HEK293 (cell line): Measurements from ENCODE around the gene DLX6.

Experiments used
- CTCF ChIP-seq: fragments of 450-650 bp; formaldehyde crosslinking; IDR thresholded peaks from 2 replicates; pipeline ENCODE4 v1.5.1; 2016; ENCODE audit warnings: missing biosample characterization, missing genetic modification characterization
- EGR2 ChIP-seq: fragments of 450-650 bp; formaldehyde crosslinking; IDR thresholded peaks from 2 replicates; pipeline ENCODE4 v1.5.1; 2016; ENCODE audit warnings: low read depth, missing biosample characterization, missing genetic modification characterization
- KLF16 ChIP-seq: fragments of 450-650 bp; formaldehyde crosslinking; IDR thresholded peaks from 2 replicates; pipeline ENCODE4 v1.5.1; 2017; ENCODE audit warnings: missing biosample characterization, missing genetic modification characterization
- KLF7 ChIP-seq: fragments of 450-650 bp; formaldehyde crosslinking; IDR thresholded peaks from 2 replicates; pipeline ENCODE4 v1.5.1; 2016; ENCODE audit warnings: missing biosample characterization, missing genetic modification characterization, borderline replicate concordance
- OVOL3 ChIP-seq: fragments of 450-650 bp; formaldehyde crosslinking; IDR thresholded peaks from 2 replicates; pipeline ENCODE4 v1.5.1; 2016; ENCODE audit warnings: missing biosample characterization, missing genetic modification characterization
- SETDB1 ChIP-seq: IDR thresholded peaks from one replicate; pipeline ENCODE4 v1.6.1; 2017; ENCODE audit warnings: mild to moderate bottlenecking, low read length, moderate library complexity, mixed read lengths; ENCODE audit not compliant: insufficient read length
- ZBTB20 ChIP-seq: fragments of 450-650 bp; formaldehyde crosslinking; IDR thresholded peaks from 2 replicates; pipeline ENCODE4 v1.5.1; 2016; ENCODE audit warnings: missing biosample characterization, missing genetic modification characterization
- ZNF114 ChIP-seq: fragments of 450-650 bp; formaldehyde crosslinking; IDR thresholded peaks from 2 replicates; pipeline ENCODE4 v1.5.0; 2017; ENCODE audit warnings: missing biosample characterization, missing genetic modification characterization
- ZNF121 ChIP-seq: fragments of 450-650 bp; formaldehyde crosslinking; IDR thresholded peaks from 2 replicates; pipeline ENCODE4 v1.5.1; 2016; ENCODE audit warnings: missing biosample characterization, missing genetic modification characterization
- ZNF140 ChIP-seq: fragments of 450-650 bp; formaldehyde crosslinking; IDR thresholded peaks from 2 replicates; pipeline ENCODE4 v1.5.1; 2016; ENCODE audit warnings: missing biosample characterization, missing genetic modification characterization
- ZNF174 ChIP-seq: fragments of 450-650 bp; formaldehyde crosslinking; IDR thresholded peaks from 2 replicates; pipeline ENCODE4 v1.5.0; 2017; ENCODE audit warnings: missing biosample characterization, mild to moderate bottlenecking, missing genetic modification characterization
- ZNF184 ChIP-seq: fragments of 450-650 bp; IDR thresholded peaks from 2 replicates; pipeline ENCODE4 v1.5.1; 2018; ENCODE audit warnings: missing biosample characterization, mild to moderate bottlenecking, missing genetic modification characterization
- ZNF202 ChIP-seq: fragments of 450-650 bp; formaldehyde crosslinking; IDR thresholded peaks from 2 replicates; pipeline ENCODE4 v1.5.1; 2016; ENCODE audit warnings: missing biosample characterization, missing genetic modification characterization, borderline replicate concordance
- ZNF24 ChIP-seq: fragments of 450-650 bp; formaldehyde crosslinking; IDR thresholded peaks from 2 replicates; pipeline ENCODE4 v1.5.1; 2016; ENCODE audit warnings: missing biosample characterization, missing genetic modification characterization
- ZNF292 ChIP-seq: fragments of 450-650 bp; formaldehyde crosslinking; IDR thresholded peaks from 2 replicates; pipeline ENCODE4 v1.5.1; 2016; ENCODE audit warnings: low read depth, missing biosample characterization, missing genetic modification characterization, borderline replicate concordance
- ZNF302 ChIP-seq: fragments of 450-650 bp; formaldehyde crosslinking; IDR thresholded peaks from 2 replicates; pipeline ENCODE4 v1.5.1; 2016; ENCODE audit warnings: missing biosample characterization, missing genetic modification characterization, low read depth
- ZNF514 ChIP-seq: fragments of 450-650 bp; formaldehyde crosslinking; IDR thresholded peaks from 2 replicates; pipeline ENCODE4 v1.5.1; 2016; ENCODE audit warnings: missing biosample characterization, missing genetic modification characterization
- ZNF548 ChIP-seq: fragments of 450-650 bp; formaldehyde crosslinking; IDR thresholded peaks from 2 replicates; pipeline ENCODE4 v1.5.1; 2016; ENCODE audit warnings: missing biosample characterization, missing genetic modification characterization
- ZNF560 ChIP-seq: fragments of 450-650 bp; formaldehyde crosslinking; IDR thresholded peaks from 2 replicates; pipeline ENCODE4 v1.5.1; 2017; ENCODE audit warnings: missing biosample characterization, missing genetic modification characterization, borderline replicate concordance
- ZNF571 ChIP-seq: fragments of 450-650 bp; formaldehyde crosslinking; IDR thresholded peaks from 2 replicates; pipeline ENCODE4 v1.5.0; 2017; ENCODE audit warnings: missing biosample characterization, missing genetic modification characterization
- ZNF658 ChIP-seq: fragments of 450-650 bp; formaldehyde crosslinking; IDR thresholded peaks from 2 replicates; pipeline ENCODE4; 2016; ENCODE audit warnings: missing biosample characterization, missing genetic modification characterization
- ZNF670 ChIP-seq: fragments of 450-650 bp; formaldehyde crosslinking; IDR thresholded peaks from 2 replicates; pipeline ENCODE4 v1.5.1; 2016; ENCODE audit warnings: missing biosample characterization, missing genetic modification characterization, low read depth
- ZNF707 ChIP-seq: fragments of 450-650 bp; formaldehyde crosslinking; IDR thresholded peaks from 2 replicates; pipeline ENCODE4 v1.5.1; 2016; ENCODE audit warnings: missing biosample characterization, missing genetic modification characterization
- ZNF76 ChIP-seq: fragments of 450-650 bp; formaldehyde crosslinking; IDR thresholded peaks from 2 replicates; pipeline ENCODE4; 2016; ENCODE audit warnings: low read depth, missing biosample characterization, missing genetic modification characterization, borderline replicate concordance
- ZNF776 ChIP-seq: fragments of 450-650 bp; formaldehyde crosslinking; IDR thresholded peaks from 2 replicates; pipeline ENCODE4 v1.5.0; 2017; ENCODE audit warnings: missing biosample characterization, missing genetic modification characterization, borderline replicate concordance
- ZSCAN30 ChIP-seq: fragments of 450-650 bp; IDR thresholded peaks from 2 replicates; pipeline ENCODE4 v1.5.1; 2018; ENCODE audit warnings: missing biosample characterization, mild to moderate bottlenecking, missing genetic modification characterization, moderate library complexity
- ZXDB ChIP-seq: fragments of 450-650 bp; formaldehyde crosslinking; IDR thresholded peaks from 2 replicates; pipeline ENCODE4 v1.5.1; 2016; ENCODE audit warnings: missing biosample characterization, missing genetic modification characterization
- TF ChIP-seq, protein P1 (sequence below): fragments of 450-650 bp; formaldehyde crosslinking; IDR thresholded peaks from 2 replicates; pipeline ENCODE4 v1.5.1; 2016; ENCODE audit warnings: missing biosample characterization, missing genetic modification characterization, borderline replicate concordance
- TF ChIP-seq, protein P2 (sequence below): fragments of 450-650 bp; formaldehyde crosslinking; IDR thresholded peaks from 2 replicates; pipeline ENCODE4 v1.5.1; 2016; ENCODE audit warnings: missing biosample characterization, missing genetic modification characterization
- TF ChIP-seq, protein P3 (sequence below): fragments of 450-650 bp; formaldehyde crosslinking; IDR thresholded peaks from 2 replicates; pipeline ENCODE4 v1.5.1; 2016; ENCODE audit warnings: missing biosample characterization, missing genetic modification characterization
- TF ChIP-seq, protein P4 (sequence below): fragments of 450-650 bp; formaldehyde crosslinking; IDR thresholded peaks from 2 replicates; pipeline ENCODE4 v1.5.1; 2016; ENCODE audit warnings: missing biosample characterization, missing genetic modification characterization
- TF ChIP-seq, protein P5 (sequence below): fragments of 450-650 bp; IDR thresholded peaks from 2 replicates; pipeline ENCODE4 v1.5.1; 2018; ENCODE audit warnings: missing biosample characterization, missing genetic modification characterization

DLX6 gene

GRCh38 chr7:97027427-97028234 lies 22.3 kb downstream of the DLX6 start (continued):
- TF ChIP-seq ZNF560 (tag by site-specific recombination), result no peak
- no peak for TF ChIP-seq OVOL3 (tag by site-specific recombination)
- no peak for TF ChIP-seq SETDB1
- TF ChIP-seq ZNF202 (tag by site-specific recombination), result no peak
- TF ChIP-seq ZNF114, result no peak
- TF ChIP-seq, protein P1, sequence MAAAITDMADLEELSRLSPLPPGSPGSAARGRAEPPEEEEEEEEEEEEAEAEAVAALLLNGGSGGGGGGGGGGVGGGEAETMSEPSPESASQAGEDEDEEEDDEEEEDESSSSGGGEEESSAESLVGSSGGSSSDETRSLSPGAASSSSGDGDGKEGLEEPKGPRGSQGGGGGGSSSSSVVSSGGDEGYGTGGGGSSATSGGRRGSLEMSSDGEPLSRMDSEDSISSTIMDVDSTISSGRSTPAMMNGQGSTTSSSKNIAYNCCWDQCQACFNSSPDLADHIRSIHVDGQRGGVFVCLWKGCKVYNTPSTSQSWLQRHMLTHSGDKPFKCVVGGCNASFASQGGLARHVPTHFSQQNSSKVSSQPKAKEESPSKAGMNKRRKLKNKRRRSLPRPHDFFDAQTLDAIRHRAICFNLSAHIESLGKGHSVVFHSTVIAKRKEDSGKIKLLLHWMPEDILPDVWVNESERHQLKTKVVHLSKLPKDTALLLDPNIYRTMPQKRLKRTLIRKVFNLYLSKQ, result no peak
- TF ChIP-seq, protein P2, sequence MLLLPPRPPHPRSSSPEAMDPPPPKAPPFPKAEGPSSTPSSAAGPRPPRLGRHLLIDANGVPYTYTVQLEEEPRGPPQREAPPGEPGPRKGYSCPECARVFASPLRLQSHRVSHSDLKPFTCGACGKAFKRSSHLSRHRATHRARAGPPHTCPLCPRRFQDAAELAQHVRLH (tag by site-specific recombination), result no peak
- no peak for TF ChIP-seq ZXDB (tag by site-specific recombination)
- TF ChIP-seq ZNF514 (tag by site-specific recombination), result no peak
- no peak for TF ChIP-seq ZNF302 (tag by site-specific recombination)
- TF ChIP-seq ZNF658 (tag by site-specific recombination), result no peak
- no peak for TF ChIP-seq ZNF670 (tag by site-specific recombination)
- TF ChIP-seq, protein P3, sequence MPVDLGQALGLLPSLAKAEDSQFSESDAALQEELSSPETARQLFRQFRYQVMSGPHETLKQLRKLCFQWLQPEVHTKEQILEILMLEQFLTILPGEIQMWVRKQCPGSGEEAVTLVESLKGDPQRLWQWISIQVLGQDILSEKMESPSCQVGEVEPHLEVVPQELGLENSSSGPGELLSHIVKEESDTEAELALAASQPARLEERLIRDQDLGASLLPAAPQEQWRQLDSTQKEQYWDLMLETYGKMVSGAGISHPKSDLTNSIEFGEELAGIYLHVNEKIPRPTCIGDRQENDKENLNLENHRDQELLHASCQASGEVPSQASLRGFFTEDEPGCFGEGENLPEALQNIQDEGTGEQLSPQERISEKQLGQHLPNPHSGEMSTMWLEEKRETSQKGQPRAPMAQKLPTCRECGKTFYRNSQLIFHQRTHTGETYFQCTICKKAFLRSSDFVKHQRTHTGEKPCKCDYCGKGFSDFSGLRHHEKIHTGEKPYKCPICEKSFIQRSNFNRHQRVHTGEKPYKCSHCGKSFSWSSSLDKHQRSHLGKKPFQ (tag by site-specific recombination), result no peak
- no peak for TF ChIP-seq ZBTB20
- TF ChIP-seq ZNF776, result no peak
- TF ChIP-seq ZNF24 (tag by site-specific recombination), result no peak
- TF ChIP-seq, protein P4, sequence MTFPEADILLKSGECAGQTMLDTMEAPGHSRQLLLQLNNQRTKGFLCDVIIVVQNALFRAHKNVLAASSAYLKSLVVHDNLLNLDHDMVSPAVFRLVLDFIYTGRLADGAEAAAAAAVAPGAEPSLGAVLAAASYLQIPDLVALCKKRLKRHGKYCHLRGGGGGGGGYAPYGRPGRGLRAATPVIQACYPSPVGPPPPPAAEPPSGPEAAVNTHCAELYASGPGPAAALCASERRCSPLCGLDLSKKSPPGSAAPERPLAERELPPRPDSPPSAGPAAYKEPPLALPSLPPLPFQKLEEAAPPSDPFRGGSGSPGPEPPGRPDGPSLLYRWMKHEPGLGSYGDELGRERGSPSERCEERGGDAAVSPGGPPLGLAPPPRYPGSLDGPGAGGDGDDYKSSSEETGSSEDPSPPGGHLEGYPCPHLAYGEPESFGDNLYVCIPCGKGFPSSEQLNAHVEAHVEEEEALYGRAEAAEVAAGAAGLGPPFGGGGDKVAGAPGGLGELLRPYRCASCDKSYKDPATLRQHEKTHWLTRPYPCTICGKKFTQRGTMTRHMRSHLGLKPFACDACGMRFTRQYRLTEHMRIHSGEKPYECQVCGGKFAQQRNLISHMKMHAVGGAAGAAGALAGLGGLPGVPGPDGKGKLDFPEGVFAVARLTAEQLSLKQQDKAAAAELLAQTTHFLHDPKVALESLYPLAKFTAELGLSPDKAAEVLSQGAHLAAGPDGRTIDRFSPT (tag by site-specific recombination), result no peak
- TF ChIP-seq ZNF292 (tag by site-specific recombination), result no peak
- no peak for TF ChIP-seq ZNF707 (tag by site-specific recombination)
- TF ChIP-seq, protein P5, sequence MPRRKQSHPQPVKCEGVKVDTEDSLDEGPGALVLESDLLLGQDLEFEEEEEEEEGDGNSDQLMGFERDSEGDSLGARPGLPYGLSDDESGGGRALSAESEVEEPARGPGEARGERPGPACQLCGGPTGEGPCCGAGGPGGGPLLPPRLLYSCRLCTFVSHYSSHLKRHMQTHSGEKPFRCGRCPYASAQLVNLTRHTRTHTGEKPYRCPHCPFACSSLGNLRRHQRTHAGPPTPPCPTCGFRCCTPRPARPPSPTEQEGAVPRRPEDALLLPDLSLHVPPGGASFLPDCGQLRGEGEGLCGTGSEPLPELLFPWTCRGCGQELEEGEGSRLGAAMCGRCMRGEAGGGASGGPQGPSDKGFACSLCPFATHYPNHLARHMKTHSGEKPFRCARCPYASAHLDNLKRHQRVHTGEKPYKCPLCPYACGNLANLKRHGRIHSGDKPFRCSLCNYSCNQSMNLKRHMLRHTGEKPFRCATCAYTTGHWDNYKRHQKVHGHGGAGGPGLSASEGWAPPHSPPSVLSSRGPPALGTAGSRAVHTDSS (tag by site-specific recombination), result no peak
- no peak for TF ChIP-seq KLF16 (tag by site-specific recombination)
- no peak for TF ChIP-seq EGR2 (tag by site-specific recombination)
- TF ChIP-seq ZNF121 (tag by site-specific recombination), result no peak
- TF ChIP-seq CTCF, result peak; percentile 90
- TF ChIP-seq ZNF76, result no peak
- no peak for TF ChIP-seq ZNF184
- TF ChIP-seq KLF7 (tag by site-specific recombination), result no peak
- TF ChIP-seq ZNF548 (tag by site-specific recombination), result no peak
- 0 out of 2 replicates have a peak, but pooled peaks have one; percentile 62 for TF ChIP-seq ZSCAN30
- no peak for TF ChIP-seq ZNF140
- no peak for TF ChIP-seq ZNF571 (tag by site-specific recombination)
- no peak for TF ChIP-seq ZNF174 (tag by site-specific recombination)
